ENCODE results near the gene CLDN9. TPM values are rescaled to one million over a fixed set of nuclear protein-coding genes. Genes with fewer than 3 reads are reported as not detected.

CLDN9 gene
- total and polyA plus RNA-seq, 9 of the 15 experiments (the other 6 are each of a cell fraction or from before 2014, with no cell fraction given) = 0.12 to 0.44 (median 0.22) TPM; not detected in 4

- no peak for TF ChIP-seq HOMEZ (CRISPR knock-in tag; IDR thresholded peaks at IDR 0.05)
- TF ChIP-seq CLOCK (CRISPR knock-in tag; IDR thresholded peaks at IDR 0.05; ENCODE audit: borderline replicate concordance) = no peak
- TF ChIP-seq ZSCAN29 (IDR thresholded peaks at IDR 0.05) = no peak
- no peak for TF ChIP-seq ZFP91 (CRISPR knock-in tag; IDR thresholded peaks at IDR 0.05)
- no peak for TF ChIP-seq ATF4 (CRISPR knock-in tag; IDR thresholded peaks at IDR 0.05)
- no peak for TF ChIP-seq MECOM (CRISPR knock-in tag; IDR thresholded peaks at IDR 0.05)
- no peak for TF ChIP-seq VEZF1 (CRISPR knock-in tag; IDR thresholded peaks at IDR 0.05)
- no peak for TF ChIP-seq NFXL1 (CRISPR knock-in tag; IDR thresholded peaks at IDR 0.05)
- TF ChIP-seq ATF3 (IDR thresholded peaks at IDR 0.05) = no peak
- TF ChIP-seq ATF3 (CRISPR knock-in tag; conservative IDR thresholded peaks at IDR 0.05) = no peak
- TF ChIP-seq ZNF354B (CRISPR knock-in tag; IDR thresholded peaks at IDR 0.05) = no peak
- no peak for TF ChIP-seq ZNF780A (CRISPR knock-in tag; IDR thresholded peaks at IDR 0.05)
- TF ChIP-seq ZNF699 (CRISPR knock-in tag; IDR thresholded peaks at IDR 0.05; ENCODE audit: insufficient replicate concordance) = no peak
- no peak for TF ChIP-seq ZHX1 (conservative IDR thresholded peaks at IDR 0.05; ENCODE audit: low read length)
- TF ChIP-seq BHLHE40 (IDR thresholded peaks at IDR 0.05; ENCODE audit: low read length) = no peak; the same call in 1 of the 2 replicates
Observed at GRCh38 chr16:3021449-3022207, 8.9 kb downstream of the CLDN9 start (continued).
